Measurements from ENCODE around the gene SDCBP2.

The SDCBP2 gene

DNA sequence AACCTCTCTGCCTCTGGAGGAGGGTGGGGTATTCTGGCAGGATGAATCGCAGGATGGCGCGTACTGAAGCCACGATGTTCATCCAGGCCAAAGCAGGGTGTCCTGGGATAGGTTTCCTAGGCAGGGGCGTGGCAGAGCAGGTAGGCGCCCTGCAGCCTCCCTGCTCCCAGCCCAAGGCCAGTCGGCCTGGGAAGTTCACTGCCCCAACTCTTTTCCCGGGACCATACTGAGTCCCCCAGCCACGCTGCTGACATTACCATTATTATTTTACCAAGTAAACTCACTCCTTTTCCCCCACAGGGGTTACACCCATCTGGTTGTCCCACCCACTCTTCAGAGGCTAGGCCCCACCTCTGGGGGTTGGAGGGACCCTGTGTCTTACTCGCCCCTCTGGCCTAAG lies 21.8 kb downstream of the SDCBP2 start:
- no peaks in the 10 kb centered on the region for H3K9me3 Mint-ChIP-seq
- H3K27ac Mint-ChIP-seq: no peak overlapping the region
- H3K27me3 Mint-ChIP-seq: no peaks in the 10 kb centered on the region
- no peaks in the 10 kb centered on the region for H3K36me3 Mint-ChIP-seq (ENCODE audit: low read depth)
- H3K4me1 Mint-ChIP-seq (ENCODE audit: low read depth): no peaks in the 10 kb centered on the region
- intact Hi-C loops (cut with micrococcal nuclease): no loop called here
- no peak overlapping the region for H3K4me3 Mint-ChIP-seq

DNA sequence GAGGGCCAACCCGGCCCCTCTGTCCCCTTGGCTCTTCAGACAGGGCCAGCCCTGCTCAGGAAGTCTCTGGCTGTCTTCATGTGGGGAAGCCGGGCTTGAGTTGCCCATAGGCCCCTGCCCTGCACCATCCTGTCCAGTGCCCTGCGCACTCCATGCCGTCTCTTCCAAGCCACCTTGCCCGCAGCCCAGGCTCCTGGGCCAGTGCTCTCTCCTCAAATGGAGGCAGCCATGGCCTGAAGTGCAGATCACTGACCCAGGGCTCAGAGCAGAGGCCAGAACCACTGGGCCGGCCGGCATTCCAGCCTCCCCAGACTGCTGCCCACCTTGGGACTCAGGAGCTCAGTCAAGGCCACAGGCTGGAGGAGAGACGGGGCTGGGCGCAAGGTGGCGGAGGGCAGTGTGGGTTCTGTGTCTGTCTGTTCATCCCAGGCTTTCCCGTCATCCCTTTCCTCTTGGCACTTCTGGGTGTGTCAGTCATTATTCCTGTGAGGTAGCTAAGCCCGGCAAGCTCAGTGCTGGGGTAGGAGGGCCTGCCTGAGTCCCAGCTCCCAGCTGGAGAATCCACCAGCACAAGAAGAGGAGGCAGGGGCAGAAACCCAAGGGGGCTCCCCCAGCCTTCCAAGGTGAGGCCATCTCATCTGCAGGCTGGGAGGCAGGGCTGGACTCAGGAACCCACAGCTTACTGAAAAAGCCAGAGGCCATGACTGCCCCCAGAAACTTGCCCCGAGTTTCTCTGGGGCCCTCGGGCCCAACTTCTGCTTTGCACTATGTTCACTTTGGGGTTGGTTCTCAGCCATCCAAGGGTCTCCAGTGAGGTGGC lies 22.4 kb downstream of the SDCBP2 start:
- no peaks in the 10 kb centered on the region for H3K36me3 Mint-ChIP-seq (ENCODE audit: low read depth)
- intact Hi-C loops (cut with micrococcal nuclease): no loop called here
- no peak overlapping the region for H3K27ac Mint-ChIP-seq
- no peak overlapping the region for H3K4me3 Mint-ChIP-seq
- H3K27me3 Mint-ChIP-seq: no peaks in the 10 kb centered on the region
- no peaks in the 10 kb centered on the region for H3K9me3 Mint-ChIP-seq
- no peaks in the 10 kb centered on the region for H3K4me1 Mint-ChIP-seq (ENCODE audit: low read depth)

DNA sequence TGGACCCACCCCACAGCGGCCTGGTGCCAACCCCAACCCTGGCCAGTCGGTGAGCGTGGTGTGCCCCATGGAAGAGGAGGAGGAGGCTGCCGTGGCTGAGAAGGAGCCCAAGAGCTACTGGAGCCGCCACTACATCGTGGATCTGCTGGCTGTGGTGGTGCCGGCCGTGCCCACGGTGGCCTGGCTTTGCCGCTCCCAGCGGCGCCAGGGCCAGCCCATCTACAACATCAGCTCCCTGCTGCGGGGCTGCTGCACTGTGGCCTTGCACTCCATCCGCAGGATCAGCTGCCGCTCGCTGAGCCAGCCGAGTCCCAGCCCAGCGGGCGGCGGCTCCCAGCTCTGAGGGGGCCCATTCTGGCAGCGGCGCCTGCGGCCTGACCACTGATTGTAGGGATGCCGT lies 23.2 kb downstream of the SDCBP2 start:
- Mint-ChIP-seq H3K9me3 (no peaks in the 10 kb centered on the region), H3K27me3 (peaks cover 3% of the 10 kb centered on the region), H3K4me1 (ENCODE audit: low read depth) (peaks cover 5% of the 10 kb centered on the region), H3K27ac (no peak overlapping the region), H3K36me3 (ENCODE audit: low read depth) (no peaks in the 10 kb centered on the region), H3K4me3 (no peak overlapping the region)
- intact Hi-C loops (cut with micrococcal nuclease): no loop called here

DNA sequence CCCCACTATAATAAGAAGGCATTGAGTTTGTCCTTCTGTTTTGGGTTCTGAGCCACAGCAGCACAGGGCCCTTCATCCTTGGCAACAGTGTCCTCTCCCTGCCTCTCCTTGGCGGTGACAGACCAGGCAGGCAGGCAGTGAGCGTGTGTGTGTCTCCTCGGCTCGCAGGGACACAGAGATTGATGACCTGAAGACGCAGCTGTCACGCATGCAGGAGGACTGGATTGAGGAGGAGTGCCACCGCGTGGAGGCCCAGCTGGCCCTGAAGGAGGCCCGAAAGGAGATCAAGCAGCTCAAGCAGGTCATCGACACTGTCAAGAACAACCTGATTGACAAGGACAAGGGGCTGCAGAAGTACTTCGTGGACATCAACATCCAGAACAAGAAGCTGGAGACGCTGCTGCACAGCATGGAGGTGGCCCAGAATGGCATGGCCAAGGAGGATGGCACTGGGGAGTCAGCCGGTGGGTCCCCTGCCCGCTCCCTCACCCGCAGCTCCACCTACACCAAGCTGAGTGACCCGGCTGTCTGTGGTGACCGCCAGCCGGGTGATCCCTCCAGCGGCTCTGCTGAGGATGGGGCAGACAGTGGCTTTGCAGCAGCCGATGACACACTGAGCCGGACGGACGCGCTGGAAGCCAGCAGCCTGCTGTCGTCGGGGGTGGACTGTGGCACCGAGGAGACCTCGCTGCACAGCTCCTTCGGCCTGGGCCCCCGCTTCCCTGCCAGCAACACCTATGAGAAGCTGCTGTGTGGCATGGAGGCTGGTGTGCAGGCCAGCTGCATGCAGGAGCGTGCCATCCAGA lies 24.0 kb downstream of the SDCBP2 start:
- H3K36me3 Mint-ChIP-seq (ENCODE audit: low read depth): no peaks in the 10 kb centered on the region
- peaks cover 6% of the 10 kb centered on the region for H3K4me1 Mint-ChIP-seq (ENCODE audit: low read depth)
- no peak overlapping the region for H3K4me3 Mint-ChIP-seq
- H3K9me3 Mint-ChIP-seq: no peaks in the 10 kb centered on the region
- intact Hi-C loops (cut with micrococcal nuclease): no loop called here
- H3K27ac Mint-ChIP-seq: no peak overlapping the region
- peaks cover 3% of the 10 kb centered on the region for H3K27me3 Mint-ChIP-seq

DNA sequence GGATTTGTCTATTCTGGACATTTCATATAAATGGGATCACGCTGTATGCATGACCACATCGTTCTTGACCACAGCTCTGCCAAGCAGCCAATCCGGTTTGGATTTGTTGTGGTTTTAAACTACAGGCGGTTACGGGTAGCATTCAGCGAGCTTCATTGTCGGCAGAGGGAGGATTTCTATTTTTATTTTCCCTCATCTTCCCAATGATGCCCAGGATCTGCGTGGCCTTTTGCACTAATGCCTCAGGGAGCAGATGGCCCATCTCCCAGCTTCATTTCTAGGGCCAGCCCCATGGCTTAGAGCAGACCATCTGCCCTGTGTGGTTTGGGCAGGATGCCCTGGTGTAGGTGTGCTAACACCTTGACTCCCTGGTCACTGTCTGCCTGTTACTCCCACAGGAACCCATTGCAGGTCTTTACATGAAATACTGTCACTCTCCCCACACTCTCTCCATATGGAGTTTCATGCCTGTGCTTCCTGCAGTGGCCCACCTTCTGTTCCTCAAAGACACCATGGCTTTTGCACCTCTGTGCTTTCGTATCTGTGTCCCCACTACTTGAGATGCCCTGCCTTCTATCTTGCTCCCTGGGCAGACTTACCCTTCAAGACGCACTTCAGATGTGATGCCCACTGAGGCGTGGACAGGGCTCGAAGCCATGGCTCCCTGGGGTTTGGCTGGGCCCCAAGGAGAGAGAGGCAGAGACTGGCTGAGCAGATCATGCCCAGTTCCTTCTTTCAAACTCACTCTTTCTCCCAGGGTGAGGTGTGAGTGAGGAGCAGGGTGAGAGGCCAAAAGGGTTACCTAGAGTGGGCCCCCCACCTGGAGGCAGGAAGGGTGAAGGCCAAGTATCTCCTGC lies 26.0 kb downstream of the SDCBP2 start:
- H3K4me1 Mint-ChIP-seq (ENCODE audit: low read depth): peaks cover 6% of the 10 kb centered on the region
- H3K9me3 Mint-ChIP-seq: no peaks in the 10 kb centered on the region
- H3K36me3 Mint-ChIP-seq (ENCODE audit: low read depth): no peaks in the 10 kb centered on the region
- intact Hi-C loops (cut with micrococcal nuclease): no loop called here
- H3K4me3 Mint-ChIP-seq: no peak overlapping the region
- H3K27ac Mint-ChIP-seq: no peak overlapping the region
- H3K27me3 Mint-ChIP-seq: peaks cover 3% of the 10 kb centered on the region

DNA sequence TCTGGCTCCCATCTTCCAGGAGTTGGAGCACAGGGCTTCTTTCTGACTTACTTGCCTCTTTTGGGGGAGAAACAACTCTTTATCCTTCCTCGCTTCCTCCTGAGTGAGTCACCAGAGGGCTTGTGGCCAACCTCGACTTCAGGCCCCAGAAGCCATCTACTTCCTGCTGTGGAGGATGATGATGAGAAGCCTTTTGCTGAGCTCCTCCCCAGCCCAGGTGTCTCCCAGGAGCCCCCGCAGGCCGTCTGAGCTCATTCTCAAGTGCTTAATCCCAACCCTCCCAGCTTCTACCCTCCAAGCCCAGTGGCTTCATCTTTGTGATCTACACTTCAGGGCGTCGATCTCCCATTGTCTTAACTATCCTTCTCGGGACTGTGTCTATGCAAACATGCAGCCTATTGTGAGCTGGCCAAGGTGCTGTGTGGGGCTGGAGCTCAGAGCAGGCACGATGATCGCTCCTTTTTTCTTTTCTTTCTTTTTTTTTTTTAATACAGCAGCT lies 27.9 kb downstream of the SDCBP2 start:
- H3K9me3 Mint-ChIP-seq: no peaks in the 10 kb centered on the region
- H3K4me3 Mint-ChIP-seq: no peak overlapping the region
- H3K27me3 Mint-ChIP-seq: peaks cover 5% of the 10 kb centered on the region
- peaks cover 6% of the 10 kb centered on the region for H3K4me1 Mint-ChIP-seq (ENCODE audit: low read depth)
- H3K36me3 Mint-ChIP-seq (ENCODE audit: low read depth): no peaks in the 10 kb centered on the region
- intact Hi-C loops (cut with micrococcal nuclease): no loop called here
- no peak overlapping the region for H3K27ac Mint-ChIP-seq

DNA sequence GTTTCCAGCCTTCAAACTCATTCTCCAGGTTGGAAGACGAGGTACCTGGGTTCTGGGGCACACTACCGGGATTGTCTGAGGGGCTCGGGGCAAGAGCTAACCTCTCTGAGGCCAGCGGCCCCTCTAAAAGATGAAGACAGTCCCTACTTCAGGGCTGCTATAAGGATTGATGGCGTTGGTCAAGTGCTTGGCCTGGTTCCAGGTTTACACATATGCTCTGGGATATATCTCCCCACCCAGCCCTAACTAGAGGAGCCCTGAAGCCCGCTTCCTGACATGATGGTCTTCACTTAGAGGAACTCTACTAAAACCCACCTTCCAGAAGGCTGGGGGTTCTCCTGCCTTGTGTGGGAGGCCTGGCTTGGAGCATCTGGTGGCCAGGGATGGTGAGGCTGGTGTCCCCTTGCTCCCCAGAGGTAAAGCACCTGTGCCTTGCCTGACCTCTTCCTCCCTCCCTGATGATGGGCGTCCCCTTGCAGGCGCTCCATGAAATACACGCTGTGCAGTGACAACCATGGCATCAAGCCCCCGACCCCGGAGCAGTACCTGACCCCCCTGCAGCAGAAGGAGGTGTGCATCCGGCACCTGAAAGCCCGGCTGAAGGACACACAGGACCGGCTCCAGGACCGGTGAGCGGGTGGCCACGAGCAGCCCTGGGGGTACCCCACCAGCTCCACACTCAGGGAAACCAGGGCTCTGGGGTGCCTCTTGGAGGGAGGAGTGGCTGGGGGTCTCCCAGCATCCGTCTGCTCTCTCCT lies 28.7 kb downstream of the SDCBP2 start:
- Mint-ChIP-seq H3K9me3 (no peaks in the 10 kb centered on the region), H3K4me3 (no peak overlapping the region), H3K4me1 (ENCODE audit: low read depth) (peaks cover 6% of the 10 kb centered on the region), H3K27ac (no peak overlapping the region), H3K27me3 (peaks cover 5% of the 10 kb centered on the region), H3K36me3 (ENCODE audit: low read depth) (no peaks in the 10 kb centered on the region)
- intact Hi-C loops (cut with micrococcal nuclease): no loop called here

DNA sequence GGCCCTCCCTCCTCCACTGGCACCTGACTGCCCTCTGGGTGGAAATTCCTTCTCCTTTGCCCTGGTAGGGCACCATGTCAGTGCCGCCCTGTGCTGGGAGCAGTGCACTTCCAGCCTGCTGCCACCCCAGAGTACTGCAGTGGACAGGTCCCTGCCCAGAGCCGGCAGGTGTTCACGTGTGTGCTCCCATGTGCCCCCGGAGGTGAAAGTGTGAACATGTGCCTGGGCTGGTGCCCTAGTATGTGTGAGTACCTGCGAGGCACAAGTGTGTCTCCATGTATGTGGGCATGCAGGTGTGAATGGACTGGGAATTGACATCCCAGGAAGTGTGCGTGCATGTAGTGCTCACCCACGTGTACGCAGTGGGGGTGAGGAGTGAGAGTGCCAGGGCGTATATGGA lies 29.4 kb downstream of the SDCBP2 start:
- intact Hi-C loops (cut with micrococcal nuclease): no loop called here
- Mint-ChIP-seq H3K36me3 (ENCODE audit: low read depth) (no peaks in the 10 kb centered on the region), H3K27ac (no peak overlapping the region), H3K27me3 (peaks cover 5% of the 10 kb centered on the region), H3K9me3 (no peaks in the 10 kb centered on the region), H3K4me3 (no peak overlapping the region), H3K4me1 (ENCODE audit: low read depth) (peaks cover 6% of the 10 kb centered on the region)

DNA sequence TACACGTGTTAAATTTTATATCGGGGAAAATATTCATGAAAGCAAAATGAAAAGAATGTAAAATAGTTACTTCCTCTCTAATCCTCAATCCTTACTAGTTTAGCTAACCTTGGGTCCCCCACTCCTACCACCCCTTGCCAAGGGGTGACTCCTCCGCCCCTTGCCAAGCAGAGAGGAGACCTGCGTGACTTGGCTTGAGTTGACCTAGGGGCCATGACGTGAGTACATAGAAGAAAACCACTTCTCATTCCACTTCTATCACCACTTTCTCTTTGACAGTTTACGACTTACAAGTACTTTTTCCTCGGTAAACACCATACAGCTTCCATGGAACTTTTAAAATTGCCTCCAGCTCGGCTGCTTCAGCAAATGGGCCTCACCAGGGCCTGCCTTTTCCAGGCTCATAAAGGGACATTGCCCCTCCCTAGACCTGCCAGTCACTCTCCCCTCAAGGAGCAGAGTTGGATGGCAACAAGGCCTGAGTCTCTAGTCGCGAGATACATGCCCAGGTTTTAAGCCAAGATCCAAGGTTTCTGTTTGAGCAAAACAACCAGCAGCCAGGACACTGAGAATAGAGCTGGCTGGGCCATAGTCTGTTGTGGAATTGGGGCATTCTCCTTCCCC lies 29.9 kb downstream of the SDCBP2 start:
- no peaks in the 10 kb centered on the region for H3K36me3 Mint-ChIP-seq (ENCODE audit: low read depth)
- H3K4me3 Mint-ChIP-seq: no peak overlapping the region
- peaks cover 6% of the 10 kb centered on the region for H3K4me1 Mint-ChIP-seq (ENCODE audit: low read depth)
- H3K9me3 Mint-ChIP-seq: no peaks in the 10 kb centered on the region
- intact Hi-C loops (cut with micrococcal nuclease): no loop called here
- H3K27me3 Mint-ChIP-seq: peaks cover 5% of the 10 kb centered on the region
- H3K27ac Mint-ChIP-seq: no peak overlapping the region

DNA sequence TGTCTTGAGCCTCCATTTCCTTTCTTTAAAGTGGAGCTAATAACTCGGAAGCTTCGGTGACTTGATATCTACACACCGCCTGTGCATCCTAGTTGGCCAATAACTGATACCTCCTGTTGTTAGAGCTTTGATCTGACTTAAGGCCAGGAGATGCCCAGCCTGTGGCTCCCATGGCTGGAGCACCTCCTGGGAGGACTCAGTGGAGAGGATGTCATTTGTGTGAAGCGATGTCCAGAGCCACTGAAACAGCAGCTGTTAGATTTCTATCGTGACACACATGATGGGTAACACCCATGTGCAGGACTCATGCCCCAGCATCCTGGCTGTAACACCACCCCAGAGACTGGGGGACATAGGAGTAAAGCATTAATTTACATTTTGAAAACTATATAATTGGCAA lies 30.8 kb downstream of the SDCBP2 start:
- Mint-ChIP-seq H3K9me3 (no peaks in the 10 kb centered on the region), H3K36me3 (ENCODE audit: low read depth) (no peaks in the 10 kb centered on the region), H3K4me3 (no peak overlapping the region), H3K27ac (no peak overlapping the region), H3K27me3 (peaks cover 5% of the 10 kb centered on the region), H3K4me1 (ENCODE audit: low read depth) (peaks cover 6% of the 10 kb centered on the region)
- intact Hi-C loops (cut with micrococcal nuclease): no loop called here

DNA sequence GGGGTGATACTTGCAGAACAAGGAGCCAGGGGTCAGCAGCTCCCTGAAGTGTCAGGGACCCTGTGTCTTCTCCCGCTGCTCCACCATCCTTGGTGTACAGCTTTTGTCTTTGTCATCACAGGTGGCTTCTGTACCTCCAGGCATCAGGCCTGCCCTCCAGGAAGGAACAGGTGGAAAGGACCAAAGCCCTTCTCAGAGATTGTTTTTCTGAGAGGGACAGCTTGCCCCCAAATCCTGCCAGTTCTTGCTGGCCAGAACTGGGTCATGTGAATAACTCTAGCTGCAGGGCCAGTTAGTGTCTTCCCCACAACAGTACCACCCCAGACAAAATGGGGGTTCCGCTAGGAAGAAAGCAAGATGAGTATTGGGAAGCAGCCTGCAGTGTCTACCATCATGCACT lies 31.5 kb downstream of the SDCBP2 start:
- peaks cover 6% of the 10 kb centered on the region for H3K4me1 Mint-ChIP-seq (ENCODE audit: low read depth)
- no peaks in the 10 kb centered on the region for H3K9me3 Mint-ChIP-seq
- no peak overlapping the region for H3K4me3 Mint-ChIP-seq
- H3K36me3 Mint-ChIP-seq (ENCODE audit: low read depth): no peaks in the 10 kb centered on the region
- intact Hi-C loops (cut with micrococcal nuclease): no loop called here
- H3K27ac Mint-ChIP-seq: no peak overlapping the region
- peaks cover 7% of the 10 kb centered on the region for H3K27me3 Mint-ChIP-seq

DNA sequence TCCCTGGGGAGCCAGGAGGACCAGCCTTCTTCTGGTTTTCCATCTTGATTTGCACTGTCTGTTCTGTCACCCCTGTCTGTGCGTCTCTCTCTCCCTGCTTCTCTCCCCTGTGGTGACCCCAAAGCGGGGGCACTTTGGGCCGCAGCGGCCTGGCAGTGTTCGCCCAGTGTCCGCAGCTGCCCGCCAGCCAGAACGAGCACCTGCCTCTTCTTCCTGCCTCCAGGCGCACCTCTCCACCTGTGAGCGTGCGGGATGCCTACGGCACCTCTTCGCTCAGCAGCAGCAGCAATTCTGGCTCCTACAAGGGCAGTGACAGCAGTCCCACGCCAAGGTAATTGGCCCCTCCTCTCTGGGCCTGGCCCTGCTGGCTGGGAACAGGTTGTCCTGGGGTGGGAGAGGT lies 32.0 kb downstream of the SDCBP2 start:
- no peak overlapping the region for H3K27ac Mint-ChIP-seq
- peaks cover 6% of the 10 kb centered on the region for H3K4me1 Mint-ChIP-seq (ENCODE audit: low read depth)
- no peaks in the 10 kb centered on the region for H3K36me3 Mint-ChIP-seq (ENCODE audit: low read depth)
- intact Hi-C loops (cut with micrococcal nuclease): no loop called here
- H3K4me3 Mint-ChIP-seq: no peak overlapping the region
- H3K9me3 Mint-ChIP-seq: no peaks in the 10 kb centered on the region
- H3K27me3 Mint-ChIP-seq: peaks cover 9% of the 10 kb centered on the region

DNA sequence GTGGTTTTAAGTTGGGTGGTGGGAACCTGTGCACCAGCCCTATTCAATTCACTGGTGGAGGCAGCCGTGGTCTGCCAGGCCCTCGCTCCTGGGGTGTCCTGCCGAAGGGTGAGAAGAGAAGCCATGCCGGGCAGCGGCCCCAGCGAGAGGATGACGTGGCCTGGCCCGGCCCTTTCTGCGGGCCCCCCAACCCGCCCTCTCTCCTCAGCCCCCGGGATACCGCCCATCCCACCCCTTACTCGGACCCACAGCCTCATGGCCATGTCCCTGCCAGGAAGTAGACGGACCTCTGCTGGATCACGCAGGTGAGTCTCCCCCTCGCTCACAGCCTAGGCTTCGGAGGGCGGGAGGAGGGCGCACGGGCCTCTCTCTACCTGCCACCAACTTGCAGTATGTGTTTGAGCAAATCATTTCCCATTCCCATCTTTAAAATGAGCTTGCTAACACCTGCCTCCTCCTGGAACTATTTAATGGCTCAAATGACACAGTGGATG lies 32.8 kb downstream of the SDCBP2 start:
- no peak overlapping the region for H3K27ac Mint-ChIP-seq
- H3K9me3 Mint-ChIP-seq: no peaks in the 10 kb centered on the region
- peaks cover 9% of the 10 kb centered on the region for H3K27me3 Mint-ChIP-seq
- intact Hi-C loops (cut with micrococcal nuclease): no loop called here
- no peaks in the 10 kb centered on the region for H3K36me3 Mint-ChIP-seq (ENCODE audit: low read depth)
- no peak overlapping the region for H3K4me3 Mint-ChIP-seq
- peaks cover 5% of the 10 kb centered on the region for H3K4me1 Mint-ChIP-seq (ENCODE audit: low read depth)
